ENCODE results near the gene PPP4R3A. TPM values are rescaled to one million over a fixed set of nuclear protein-coding genes. Genes with fewer than 3 reads are reported as not detected.

Gene PPP4R3A
- total RNA-seq, 1 experiment from 2014 or later = 124 TPM

GRCh38 chr14:91412939-91413338 is 97.2 kb downstream of the PPP4R3A start:
- Mint-ChIP-seq H3K36me3 (peaks cover 17% of the 10 kb centered on the region), H3K27ac (peak overlapping the region; percentile 91), H3K4me1 (peaks cover 56% of the 10 kb centered on the region), H3K9me3 (no peaks in the 10 kb centered on the region), H3K27me3 (ENCODE audit: low read depth) (no peaks in the 10 kb centered on the region), H3K4me3 (peak overlapping the region; percentile 37)
- DNase-seq (ENCODE audit: low spot score) (no peak), ATAC-seq (no peak)
- TF ChIP-seq E2F4 (CRISPR knock-in tag; IDR thresholded peaks at IDR 0.05; ENCODE audit: borderline replicate concordance, low read depth) (no peak), SMAD4 (CRISPR knock-in tag; IDR thresholded peaks at IDR 0.05) (no peak), FOXP1 (CRISPR knock-in tag; IDR thresholded peaks at IDR 0.05; ENCODE audit: borderline replicate concordance) (no peak), RORB (CRISPR knock-in tag; IDR thresholded peaks at IDR 0.05) (no peak), ZNF671 (CRISPR knock-in tag; IDR thresholded peaks at IDR 0.05) (no peak), ZBTB43 (CRISPR knock-in tag; IDR thresholded peaks at IDR 0.05) (no peak), NFYB (CRISPR knock-in tag; conservative IDR thresholded peaks at IDR 0.05; ENCODE audit: low read depth) (no peak), STAT6 (CRISPR knock-in tag; conservative IDR thresholded peaks at IDR 0.05; ENCODE audit: low read depth) (no peak)
- CTCF ChIA-PET = interaction anchor here (0.8 to 7.0 kb wide), 8 partner anchors 12 to 235 kb away, joined by 3 to 97 read pairs (median 6); no protein-coding TSS in a partner anchor
- POLR2A ChIA-PET = interaction anchor here (1.8 kb wide), 1 partner anchor 14 kb away, joined by 6 read pairs; no protein-coding TSS in a partner anchor

- Mint-ChIP-seq H3K27ac (peak overlapping the region; percentile 51; the same call in 1 of the 2 replicates), H3K36me3 (peaks cover 25% of the 10 kb centered on the region), H3K9me3 (no peaks in the 10 kb centered on the region), H3K4me1 (peaks cover 49% of the 10 kb centered on the region), H3K4me3 (no peak overlapping the region), H3K27me3 (ENCODE audit: low read depth) (no peaks in the 10 kb centered on the region)
- no peak for ATAC-seq
- CTCF ChIA-PET = interaction anchor here (1.1 kb wide), 1 partner anchor 56 kb away, joined by 5 read pairs; no protein-coding TSS in a partner anchor
- POLR2A ChIA-PET = no interaction called here
- DNase-seq (ENCODE audit: low spot score) = no peak
- TF ChIP-seq ATF6 (CRISPR knock-in tag; IDR thresholded peaks at IDR 0.05) (no peak), EMX1 (CRISPR knock-in tag; IDR thresholded peaks at IDR 0.05) (no peak), RELA (CRISPR knock-in tag; IDR thresholded peaks at IDR 0.05; ENCODE audit: borderline replicate concordance) (no peak), AFF4 (CRISPR knock-in tag; IDR thresholded peaks at IDR 0.05; ENCODE audit: borderline replicate concordance) (no peak), PRDM15 (CRISPR knock-in tag; IDR thresholded peaks at IDR 0.05) (no peak), TCF7 (CRISPR knock-in tag; IDR thresholded peaks at IDR 0.05; ENCODE audit: low read depth) (no peak), NR1H2 (CRISPR knock-in tag; IDR thresholded peaks at IDR 0.05) (no peak), ATF2 (CRISPR knock-in tag; IDR thresholded peaks at IDR 0.05; ENCODE audit: borderline replicate concordance, low read depth) (no peak), ELF4 (CRISPR knock-in tag; IDR thresholded peaks at IDR 0.05; ENCODE audit: low read depth) (no peak)
Observed at GRCh38 chr14:91410771-91411536, 99.2 kb downstream of the PPP4R3A start.
